CD4-positive, alpha-beta T cell treated with Interferon alpha-2 for 1 hour (primary cell): ENCODE data around the gene SLC6A4.
"Not testable (repeated sequence)": the region's sequence is repeated elsewhere in the genome, so short reads cannot be mapped to it uniquely, and the experiment has no call there.

ENCODE experiments used
- DNase-seq, 2 donors: peaks; one replicate each; pipeline ENCODE4 v3.0.0-alpha.2; 2020 to 2022

The SLC6A4 gene

GRCh38 chr17:30218799-30219198 lies 16.7 kb downstream of the SLC6A4 start:
- no peak for DNase-seq

DNA sequence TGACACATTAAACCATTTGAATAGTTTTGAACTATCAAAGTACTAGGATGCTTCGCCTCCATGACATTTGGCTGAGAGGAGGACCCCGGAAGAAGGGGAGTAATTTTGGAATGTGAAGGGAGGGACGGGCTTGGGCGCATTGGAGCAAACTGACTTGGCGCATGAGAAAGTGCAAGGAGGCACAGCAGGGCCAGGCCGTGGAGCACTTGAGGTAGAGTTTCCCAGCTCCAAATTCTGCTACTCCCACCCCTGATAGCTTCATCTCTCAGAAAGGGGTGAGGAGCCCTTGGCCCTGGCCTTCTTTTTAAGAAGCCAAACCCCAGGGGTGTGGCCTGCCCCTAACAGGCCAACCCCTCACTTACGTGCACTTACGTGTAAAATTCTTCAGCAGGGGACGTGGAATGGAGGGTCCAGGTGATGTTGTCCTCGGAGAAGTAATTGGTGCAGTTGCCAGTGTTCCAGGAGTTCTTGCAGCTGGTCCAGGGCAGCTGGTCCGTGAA lies 17.7 kb downstream of the SLC6A4 start:
- DNase-seq = no peak

DNA sequence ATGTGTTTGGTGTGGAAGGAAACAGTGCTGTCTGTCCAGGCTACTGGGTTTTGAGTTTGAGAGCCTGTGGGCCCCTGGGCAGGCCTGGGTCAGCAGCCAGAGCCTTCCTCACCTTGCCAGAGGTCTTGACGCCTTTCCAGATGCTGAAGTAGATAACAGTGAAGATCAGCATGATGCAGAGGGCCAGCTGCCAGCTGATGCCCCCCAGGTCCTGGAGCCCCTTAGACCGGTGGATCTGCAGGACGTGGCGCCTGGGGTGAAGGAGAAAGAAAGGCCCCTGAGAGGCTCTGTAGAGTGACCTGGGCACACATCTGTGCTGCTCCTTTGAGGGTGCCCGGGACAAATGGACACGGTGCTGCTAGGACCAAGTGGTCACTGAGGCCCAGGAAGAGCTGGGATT lies 18.4 kb downstream of the SLC6A4 start:
- DNase-seq = no peak

DNA sequence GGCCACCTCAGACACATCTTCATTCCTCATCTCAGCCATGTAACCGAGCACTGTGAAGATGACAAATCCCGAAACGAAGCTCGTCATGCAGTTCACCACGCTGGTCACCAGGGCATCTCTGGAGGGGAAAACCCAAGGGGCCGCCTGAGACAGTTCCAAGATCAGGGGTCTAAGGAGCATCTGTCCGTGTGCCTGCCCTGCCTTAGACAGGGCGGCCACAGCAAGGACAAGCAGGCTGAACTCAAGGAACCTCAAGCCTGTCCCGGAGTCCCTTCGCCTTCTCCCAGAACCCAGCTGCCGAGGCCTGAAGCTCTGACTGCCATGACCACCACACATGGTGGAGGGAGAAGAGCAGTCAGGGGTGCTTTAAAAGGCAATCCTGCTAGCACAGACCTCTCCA lies 22.7 kb downstream of the SLC6A4 start:
- DNase-seq = no peak

DNA sequence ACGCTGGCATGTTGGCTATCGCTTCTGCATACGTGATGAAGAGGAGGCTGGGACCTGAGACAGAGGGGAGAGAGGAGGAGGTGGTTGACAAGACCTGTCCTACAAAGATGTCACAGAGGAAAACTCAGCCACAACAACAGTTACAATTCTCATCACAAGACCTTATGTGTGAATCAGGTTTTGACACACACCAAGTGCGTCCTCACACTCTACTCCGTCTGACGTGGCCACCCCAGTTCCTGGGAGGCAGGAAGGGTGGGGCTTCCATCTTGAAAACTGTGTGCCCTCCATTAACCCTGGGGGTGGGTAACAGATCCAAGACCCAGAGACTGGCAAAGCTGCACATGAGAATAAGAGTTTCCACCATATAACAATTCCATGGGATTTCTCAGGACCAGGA lies 24.1 kb downstream of the SLC6A4 start:
- DNase-seq = no peak

GRCh38 chr17:30210901-30211300 lies 24.6 kb downstream of the SLC6A4 start:
- no peak for DNase-seq

DNA sequence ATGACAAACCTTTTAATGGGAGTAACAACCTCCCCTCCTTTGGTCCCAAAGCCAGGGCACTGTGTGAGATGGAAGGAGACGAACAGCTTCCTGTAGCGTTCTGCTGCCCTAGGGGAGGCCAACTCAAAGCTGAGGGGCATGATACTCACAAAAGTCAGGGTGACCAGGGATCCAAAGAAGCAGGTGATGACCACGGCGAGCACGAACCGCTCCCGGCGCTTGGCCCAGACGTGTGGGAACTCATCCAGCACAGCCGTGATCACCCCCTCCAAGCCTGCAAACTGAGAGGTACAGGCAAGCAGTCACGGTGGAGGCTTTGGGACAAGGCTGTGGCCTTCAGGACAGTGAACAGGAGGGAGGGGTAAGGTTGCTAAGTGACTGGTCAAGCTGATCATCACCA lies 25.1 kb downstream of the SLC6A4 start:
- DNase-seq = no peak

- DNase-seq = no peak
These were observed 25.6 kb downstream of the SLC6A4 start for GRCh38 chr17:30209930-30210329.

DNA sequence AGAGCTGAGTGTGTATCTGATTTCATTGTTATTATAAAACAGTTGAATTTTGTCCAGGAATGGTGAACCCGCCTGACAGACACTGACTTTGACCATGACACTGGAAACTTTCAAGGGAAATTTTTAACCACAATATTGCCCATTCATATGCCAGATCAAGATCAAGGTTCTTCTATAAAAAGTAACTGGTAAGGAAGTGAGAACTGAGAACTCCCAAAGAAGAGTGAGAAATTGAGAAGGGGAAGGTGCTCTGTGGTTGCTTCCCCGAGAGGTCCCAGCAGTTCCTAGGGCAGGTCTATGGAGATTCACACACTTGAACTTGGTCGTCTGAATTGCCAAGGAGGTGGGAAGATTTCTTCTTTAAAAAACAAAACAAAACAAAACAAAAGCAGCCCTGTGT lies 27.3 kb downstream of the SLC6A4 start:
- no peak for DNase-seq

GRCh38 chr17:30207655-30208054 lies 27.8 kb downstream of the SLC6A4 start:
- DNase-seq = no peak

- no peak for DNase-seq
These were observed 32.0 kb downstream of the SLC6A4 start for GRCh38 chr17:30203471-30203981.

DNA sequence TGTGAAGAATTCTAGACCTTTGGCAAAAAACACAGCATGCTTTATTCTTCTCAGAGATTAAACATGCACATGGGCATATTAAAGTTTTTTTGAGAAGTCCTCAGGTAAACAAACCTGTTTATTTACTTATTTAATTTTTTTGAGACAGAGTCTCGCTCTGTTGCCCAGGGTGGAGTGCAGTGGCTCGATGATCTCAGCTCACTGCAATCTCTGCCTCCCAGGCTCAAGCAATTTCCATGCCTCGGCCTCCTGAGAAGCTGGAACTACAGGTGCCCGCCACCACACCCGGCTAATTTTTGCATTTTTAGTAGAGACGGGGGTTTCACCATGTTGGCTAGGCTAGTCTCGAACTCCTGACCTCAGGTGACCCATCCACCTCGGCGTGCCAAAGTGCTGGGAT lies 34.8 kb downstream of the SLC6A4 start:
- DNase-seq = not testable (repeated sequence)

DNA sequence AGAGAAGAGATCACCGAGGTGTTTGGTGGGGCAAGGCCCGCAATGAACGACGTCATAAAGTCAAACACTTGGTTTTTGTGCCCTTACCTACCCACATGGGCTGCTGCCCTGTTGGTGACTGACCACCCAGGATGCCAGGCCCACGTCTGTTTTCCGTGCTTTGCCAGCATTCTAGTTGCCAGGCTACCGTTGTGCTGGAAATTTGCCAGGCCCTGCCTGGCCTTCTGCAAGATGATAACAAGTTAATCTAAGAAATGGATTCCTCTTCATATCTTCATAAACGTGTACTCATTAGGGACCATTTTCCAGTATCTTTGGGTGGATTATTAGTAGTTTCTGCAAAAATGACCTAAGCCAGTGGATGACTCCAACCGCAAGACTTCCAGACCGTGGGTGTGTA lies 35.4 kb downstream of the SLC6A4 start:
- no peak for DNase-seq

DNA sequence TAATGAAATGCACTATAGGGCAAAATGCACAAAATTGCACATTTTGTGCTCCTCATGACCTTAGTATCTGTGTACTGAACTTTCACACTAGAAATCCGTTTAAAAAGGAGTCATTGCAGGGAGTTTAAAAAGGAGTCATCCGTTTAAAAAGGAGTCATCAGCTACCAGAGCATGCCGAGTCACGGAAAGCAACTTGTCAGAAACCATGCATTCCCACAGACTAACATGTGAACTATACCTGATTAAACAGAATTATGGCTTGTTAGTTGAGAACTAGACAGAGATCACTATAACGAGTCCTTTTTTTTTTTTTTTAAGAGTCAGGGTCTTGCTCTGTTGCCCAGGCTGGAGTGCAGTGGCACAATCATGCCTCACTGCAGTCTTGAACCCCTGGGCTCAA lies 35.9 kb downstream of the SLC6A4 start:
- no peak for DNase-seq

DNA sequence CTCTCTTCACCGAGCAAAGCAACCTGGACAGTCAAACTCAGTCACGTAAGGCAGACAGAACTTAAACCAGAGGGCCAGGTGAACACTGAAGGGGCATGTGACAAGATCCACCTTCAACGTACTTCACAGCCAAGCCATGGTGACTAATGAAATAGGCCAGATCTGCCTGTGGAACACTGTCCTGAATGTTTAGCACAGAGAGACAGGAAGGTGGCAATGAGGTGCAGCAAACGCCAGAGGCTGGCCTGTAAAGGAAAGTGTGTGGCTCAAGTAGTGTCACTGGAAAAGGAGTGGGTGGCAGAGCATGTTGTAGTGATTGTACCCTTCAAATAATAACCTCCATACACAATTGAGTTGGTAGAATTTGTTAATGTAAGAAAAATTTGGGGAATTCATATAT lies 38.1 kb downstream of the SLC6A4 start:
- no peak for DNase-seq

- DNase-seq = no peak
These were observed 39.0 kb downstream of the SLC6A4 start for GRCh38 chr17:30196504-30196903.

GRCh38 chr17:30191072-30191471 lies 44.4 kb downstream of the SLC6A4 start:
- DNase-seq = no peak

GRCh38 chr17:30188211-30188939 lies 47.1 kb downstream of the SLC6A4 start:
- DNase-seq = no peak

- no peak for DNase-seq
These were observed 47.9 kb downstream of the SLC6A4 start for GRCh38 chr17:30187573-30187972.

- DNase-seq = no peak
These were observed 48.7 kb downstream of the SLC6A4 start for GRCh38 chr17:30186761-30187160.

DNA sequence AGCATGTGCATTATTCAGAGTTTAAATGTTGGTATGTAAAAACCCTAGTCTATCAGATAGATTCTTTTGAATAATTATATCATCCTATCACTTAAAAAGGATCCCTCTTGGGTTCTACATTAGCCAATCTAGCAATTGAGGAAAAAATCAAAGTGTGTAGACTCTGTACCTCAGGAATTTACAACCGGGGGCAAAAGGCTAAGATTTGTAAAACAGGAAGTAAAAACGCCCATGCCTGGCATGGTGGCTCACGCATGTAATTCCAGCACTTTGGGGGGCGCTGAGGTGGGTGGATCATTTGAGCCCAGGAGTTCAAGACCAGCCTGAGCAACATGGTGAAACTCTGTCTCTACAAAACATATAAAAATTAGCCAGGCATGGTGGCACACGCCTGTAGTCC lies 58.6 kb downstream of the SLC6A4 start:
- no peak for DNase-seq

DNA sequence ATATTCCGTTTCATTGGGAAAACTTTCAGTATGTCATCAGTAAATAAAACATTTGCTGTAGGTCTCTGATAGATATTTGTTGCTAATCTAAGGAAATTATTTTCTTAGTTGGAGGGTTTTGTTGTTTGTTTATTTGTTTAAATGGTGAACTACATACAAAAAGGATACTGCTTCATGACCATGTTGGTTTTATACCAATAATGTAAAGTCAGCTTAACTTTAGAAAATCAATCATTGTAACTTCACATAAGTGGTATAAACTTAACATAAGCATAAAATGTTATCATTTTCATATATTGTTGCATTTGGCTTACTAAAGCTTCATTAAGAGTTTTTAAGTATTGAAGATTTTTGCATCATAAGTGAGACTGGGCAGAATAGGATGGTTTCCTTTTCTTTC lies 60.9 kb downstream of the SLC6A4 start:
- DNase-seq = no peak

DNA sequence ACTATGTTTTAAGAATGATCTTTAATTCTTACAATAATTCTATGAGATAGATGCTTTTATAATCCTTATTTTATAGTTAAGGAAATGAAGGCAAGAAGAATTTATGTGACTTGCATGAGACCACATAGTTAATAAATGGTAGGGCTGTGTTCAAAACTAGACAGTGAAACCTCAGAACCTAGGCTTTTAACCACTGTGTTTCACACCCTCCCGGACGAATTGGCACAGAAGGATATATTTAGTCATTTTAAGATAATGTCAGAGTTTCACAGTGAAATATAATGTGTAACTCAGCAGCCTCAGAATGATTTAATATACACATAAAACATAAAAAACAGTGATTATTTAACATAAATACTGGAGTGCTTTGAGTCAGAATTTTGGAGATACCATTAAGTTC lies 61.8 kb downstream of the SLC6A4 start:
- peak in 1 of 2 donors; percentile 8 for DNase-seq

DNA sequence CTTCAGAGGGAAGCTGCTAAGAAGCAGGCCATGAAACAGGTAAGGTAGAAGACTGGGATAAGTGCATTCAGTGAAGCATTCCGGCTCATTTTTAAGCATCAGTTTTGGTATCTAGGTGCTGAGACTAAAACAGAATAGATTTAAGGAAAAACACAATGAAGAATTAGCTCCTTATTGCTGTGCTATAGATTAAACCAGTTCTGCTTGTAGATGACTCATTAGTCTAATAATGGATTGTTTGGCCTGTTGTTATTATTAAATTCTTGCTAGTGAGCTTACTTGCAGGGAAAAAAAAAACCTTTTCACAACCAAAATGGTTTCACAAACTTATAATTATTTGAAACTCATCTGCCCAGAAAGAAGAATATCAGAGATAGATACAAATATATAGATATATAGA lies 62.9 kb downstream of the SLC6A4 start:
- no peak for DNase-seq

GRCh38 chr17:30170415-30170987 lies 65.0 kb downstream of the SLC6A4 start:
- DNase-seq = no peak
